HG03432 (cell line): Measurements from ENCODE around the gene FUCA1.
"Not testable (repeated sequence)": the region's sequence is repeated elsewhere in the genome, so short reads cannot be mapped to it uniquely, and the experiment has no call there.

ENCODE experiments used
- ATAC-seq: cut with Tn5 transposase; IDR thresholded peaks from one replicate; pipeline ENCODE4 v1.9.1; 2021; ENCODE audit warnings: mild to moderate bottlenecking, moderate library complexity; ENCODE audit not compliant: unreplicated experiment

Gene FUCA1

GRCh38 chr1:23843644-23844043 is 24.4 kb downstream of the FUCA1 start:
- no peak for ATAC-seq

- ATAC-seq = peak; percentile 57
These were observed 29.7 kb downstream of the FUCA1 start for GRCh38 chr1:23838401-23838866.

GRCh38 chr1:23837908-23838307 is 30.2 kb downstream of the FUCA1 start:
- ATAC-seq = no peak

- ATAC-seq = no peak
These were observed 32.1 kb downstream of the FUCA1 start for GRCh38 chr1:23836037-23836436.

- ATAC-seq = not testable (repeated sequence)
These were observed 33.9 kb downstream of the FUCA1 start for GRCh38 chr1:23834156-23834555.

GRCh38 chr1:23827717-23828116 is 40.4 kb downstream of the FUCA1 start:
- ATAC-seq = no peak

GRCh38 chr1:23826590-23826989 is 41.5 kb downstream of the FUCA1 start:
- ATAC-seq = not testable (repeated sequence)

GRCh38 chr1:23825762-23826522 is 42.1 kb downstream of the FUCA1 start:
- ATAC-seq = no peak

GRCh38 chr1:23825076-23825761 is 42.9 kb downstream of the FUCA1 start, which contains the start of gene HMGCL:
Gene HMGCL (minus strand): TSS chr1:23825429. CDS start chr1:23825415, 14 bp downstream.
- ATAC-seq = peak; percentile 92

GRCh38 chr1:23824711-23825075 is 43.4 kb downstream of the FUCA1 start:
- no peak for ATAC-seq

- ATAC-seq = no peak
These were observed 44.3 kb downstream of the FUCA1 start for GRCh38 chr1:23823767-23824166.

GRCh38 chr1:23817633-23818032 is 50.5 kb downstream of the FUCA1 start:
- ATAC-seq = no peak

- no peak for ATAC-seq
These were observed 51.2 kb downstream of the FUCA1 start for GRCh38 chr1:23816906-23817305.

- ATAC-seq = no peak
These were observed 51.7 kb downstream of the FUCA1 start for GRCh38 chr1:23816361-23816760.

- ATAC-seq = no peak
These were observed 54.1 kb downstream of the FUCA1 start for GRCh38 chr1:23814016-23814415.

- peak; percentile 59 for ATAC-seq
These were observed 57.1 kb downstream of the FUCA1 start for GRCh38 chr1:23810818-23811540.

GRCh38 chr1:23809751-23810171 is 58.3 kb downstream of the FUCA1 start:
- peak; percentile 77 for ATAC-seq

- ATAC-seq = no peak
These were observed 60.6 kb downstream of the FUCA1 start for GRCh38 chr1:23807453-23807852.

GRCh38 chr1:23806280-23806679 is 61.8 kb downstream of the FUCA1 start:
- ATAC-seq = no peak

- no peak for ATAC-seq
These were observed 63.1 kb downstream of the FUCA1 start for GRCh38 chr1:23805025-23805424.

GRCh38 chr1:23804183-23804835 is 63.8 kb downstream of the FUCA1 start:
- ATAC-seq = no peak
